Hippocampal formation (tissue), 2 donors: Measurements from ENCODE around the gene DNAH11.
"Not testable (repeated sequence)": the region's sequence is repeated elsewhere in the genome, so short reads cannot be mapped to it uniquely, and the experiment has no call there.

Source experiments
- DNase-seq, 2 donors: peaks; one replicate each; lab custom pipeline; 2025; lab: John Stamatoyannopoulos, UW

DNAH11 gene

GRCh38 chr7:21927693-21928092 lies 384.9 kb downstream of the DNAH11 start:
- DNase-seq = no peak

DNA sequence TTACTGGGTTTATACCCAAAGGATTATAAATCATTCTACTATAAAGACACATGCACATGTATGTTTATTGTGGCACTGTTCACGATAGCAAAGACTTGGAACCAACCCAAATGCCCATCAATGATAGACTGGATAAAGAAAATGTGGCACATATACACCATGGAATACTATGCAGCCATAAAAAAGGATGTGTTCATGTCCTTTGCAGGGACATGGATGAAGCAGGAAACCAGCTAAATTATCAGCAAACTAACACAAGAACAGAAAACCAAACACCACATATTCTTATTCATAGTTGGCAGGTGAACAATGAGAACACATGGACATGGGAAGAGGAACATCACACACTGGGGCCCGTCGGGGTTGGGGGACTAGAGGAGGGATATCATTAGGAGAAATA lies 390.5 kb downstream of the DNAH11 start:
- not testable (repeated sequence) for DNase-seq

- DNase-seq = no peak
These were observed 392.0 kb downstream of the DNAH11 start for GRCh38 chr7:21934808-21935207.

DNA sequence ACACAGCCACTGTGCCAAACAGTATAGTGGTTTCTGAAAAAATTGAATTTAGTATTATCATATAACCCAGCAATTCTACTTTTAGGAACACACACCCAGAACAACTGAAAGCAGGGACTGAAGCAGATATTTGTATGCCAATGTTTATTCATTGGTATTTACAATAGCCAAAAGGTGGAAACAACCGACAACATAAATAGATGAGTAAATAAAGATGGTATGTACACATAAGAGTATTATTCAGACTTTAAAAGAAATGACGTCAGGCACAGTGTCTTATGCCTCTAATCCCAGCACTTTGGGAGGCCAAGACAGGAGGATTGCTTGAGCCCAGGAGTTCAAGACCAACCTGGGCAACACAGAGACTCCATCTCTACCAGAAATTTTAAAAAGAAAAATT lies 395.6 kb downstream of the DNAH11 start:
- DNase-seq = no peak

DNA sequence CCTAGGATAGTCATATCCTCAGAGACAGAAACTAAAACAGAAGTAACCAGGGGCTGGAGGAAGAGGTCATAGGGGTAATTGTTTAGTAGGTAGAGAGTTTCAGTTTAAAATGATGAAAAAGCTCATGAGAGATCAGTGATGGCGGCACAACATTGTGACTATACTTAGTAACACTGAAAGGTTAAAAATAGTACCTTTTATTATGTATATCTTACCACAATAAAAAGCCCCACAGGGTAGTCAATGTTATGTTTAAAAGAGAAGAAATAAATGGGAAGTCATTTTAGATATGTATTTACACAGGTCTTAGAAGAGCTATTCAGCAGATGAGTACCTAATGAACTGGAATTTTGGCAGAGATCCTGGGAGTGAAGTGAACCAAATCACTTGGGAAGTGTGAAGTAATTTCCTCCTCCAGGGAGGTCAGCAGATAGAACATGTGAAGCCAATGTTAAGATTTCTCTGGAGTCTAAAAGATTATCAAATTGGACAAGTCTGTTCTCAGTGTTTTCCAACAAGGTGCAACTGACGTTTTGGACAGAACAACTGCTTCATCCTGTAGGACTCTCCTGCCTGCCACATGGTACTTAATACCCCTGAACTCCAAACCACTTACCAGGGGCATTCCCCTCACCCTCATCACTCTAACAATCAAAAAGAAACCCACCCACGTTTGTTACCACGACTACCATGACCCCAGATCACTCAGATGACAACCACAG lies 396.5 kb downstream of the DNAH11 start:
- DNase-seq = no peak

DNA sequence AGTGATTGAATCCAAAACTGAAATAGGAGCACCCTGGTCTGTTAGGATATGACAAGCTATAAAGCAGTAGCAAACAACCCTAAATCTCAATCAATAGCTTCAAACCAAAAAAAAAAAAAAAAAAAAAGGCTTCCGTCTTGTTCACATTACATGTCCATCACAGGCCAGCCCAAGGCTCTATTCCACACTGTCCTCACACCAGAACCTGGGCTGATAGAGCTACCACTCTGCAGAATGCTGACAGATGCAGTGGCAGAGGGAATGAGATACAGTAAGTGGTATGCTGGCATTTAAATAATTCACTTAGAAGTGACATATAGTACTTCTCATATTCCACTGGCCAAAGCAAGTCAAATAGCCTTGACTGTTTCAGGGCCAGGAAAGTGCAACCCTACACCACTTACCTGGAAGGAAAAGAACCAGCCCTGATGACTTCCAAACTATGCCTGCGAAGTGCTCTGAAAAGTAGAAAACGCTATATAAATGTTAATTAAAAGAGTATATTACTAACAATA lies 397.1 kb downstream of the DNAH11 start:
- no peak for DNase-seq

GRCh38 chr7:21941611-21942141 lies 398.8 kb downstream of the DNAH11 start:
- no peak for DNase-seq

DNA sequence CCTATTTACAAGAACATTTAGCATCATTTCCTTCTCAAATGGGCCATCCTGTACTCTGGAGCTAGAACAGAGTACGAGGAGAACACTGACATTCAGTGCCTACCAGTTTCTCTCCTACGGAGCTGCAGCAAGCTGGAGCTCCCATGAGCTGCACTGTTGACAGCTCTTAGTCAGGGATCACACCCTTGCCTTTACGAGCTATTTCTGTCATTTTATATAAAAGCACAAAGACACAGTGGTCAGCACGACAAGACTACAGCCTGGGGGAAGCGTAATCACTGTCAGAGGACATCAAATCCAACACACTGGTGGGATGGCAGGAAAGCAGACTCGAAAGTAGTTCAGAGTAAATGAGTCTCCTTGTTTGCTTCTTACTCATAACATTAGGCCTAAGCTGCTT lies 400.1 kb downstream of the DNAH11 start:
- DNase-seq = peak in 1 of 2 donors; percentile 44

DNA sequence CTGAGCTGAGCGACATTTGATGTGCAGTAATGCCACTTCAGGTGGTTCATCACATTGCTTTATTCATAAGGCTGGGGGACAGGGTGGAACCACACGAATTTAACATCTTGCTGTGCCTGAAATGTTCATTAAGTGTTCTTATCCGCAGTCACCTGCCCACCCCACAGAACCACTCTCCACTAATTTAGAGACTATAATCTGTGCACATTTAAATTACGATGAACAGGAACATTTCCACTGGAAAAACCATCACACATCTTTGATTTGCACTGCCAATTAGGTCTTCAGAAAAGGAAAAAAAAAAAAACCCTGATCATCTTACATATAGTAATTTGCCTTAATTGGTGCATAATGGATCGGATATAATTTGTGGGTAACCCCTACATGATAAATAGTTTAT lies 400.6 kb downstream of the DNAH11 start:
- DNase-seq = no peak

DNA sequence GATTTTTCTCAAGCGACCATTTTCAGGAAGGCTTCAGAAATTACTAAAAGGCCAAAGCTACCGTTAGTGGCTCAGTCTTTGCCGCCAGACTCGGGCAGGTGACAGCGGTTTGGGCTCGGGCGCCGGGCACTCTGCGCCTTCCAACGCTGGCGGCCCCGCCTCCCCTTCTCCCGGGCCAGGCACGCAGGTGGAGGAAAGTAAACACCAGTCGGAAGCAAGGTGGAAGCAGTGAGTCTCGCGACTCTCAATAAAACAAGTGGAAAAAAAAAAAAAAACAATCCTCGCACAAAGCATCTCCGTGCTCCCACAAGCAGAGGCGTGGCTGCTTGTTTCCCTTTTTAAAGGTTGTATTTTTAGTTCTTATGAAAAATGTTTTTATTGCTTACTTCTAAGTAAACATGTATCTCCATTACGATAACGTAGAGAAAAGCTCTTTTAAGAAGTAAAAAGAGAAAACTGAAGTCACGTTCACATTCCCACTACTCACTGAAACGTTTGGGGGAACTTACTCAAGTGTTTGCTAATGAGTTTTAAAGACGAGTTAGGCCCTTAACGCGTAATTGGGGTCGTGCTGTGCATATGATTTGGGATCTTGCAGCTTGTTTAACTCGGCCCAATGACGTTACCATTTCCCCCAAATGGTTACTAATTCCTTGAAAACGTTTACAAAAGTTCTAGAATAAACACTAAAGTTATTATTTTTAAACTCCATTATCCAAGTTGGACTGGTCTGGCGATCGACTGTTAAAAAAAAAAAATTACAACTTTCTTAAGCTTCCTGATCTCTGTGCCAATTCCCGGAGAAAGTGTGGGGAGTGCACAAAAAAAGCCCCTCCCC lies 402.0 kb downstream of the DNAH11 start:
- DNase-seq = no peak

- DNase-seq = peak; percentile 32 to 81
These were observed 402.8 kb downstream of the DNAH11 start, which contains the start of gene CDCA7L for GRCh38 chr7:21945454-21946221. Gene CDCA7L (minus strand): TSS chr7:21945899. CDS start chr7:21945804, 95 bp downstream.

- no peak for DNase-seq
These were observed 403.4 kb downstream of the DNAH11 start for GRCh38 chr7:21946222-21946709.

GRCh38 chr7:21947056-21947455 lies 404.2 kb downstream of the DNAH11 start:
- DNase-seq = no peak

GRCh38 chr7:21947946-21948345 lies 405.1 kb downstream of the DNAH11 start:
- DNase-seq = no peak

DNA sequence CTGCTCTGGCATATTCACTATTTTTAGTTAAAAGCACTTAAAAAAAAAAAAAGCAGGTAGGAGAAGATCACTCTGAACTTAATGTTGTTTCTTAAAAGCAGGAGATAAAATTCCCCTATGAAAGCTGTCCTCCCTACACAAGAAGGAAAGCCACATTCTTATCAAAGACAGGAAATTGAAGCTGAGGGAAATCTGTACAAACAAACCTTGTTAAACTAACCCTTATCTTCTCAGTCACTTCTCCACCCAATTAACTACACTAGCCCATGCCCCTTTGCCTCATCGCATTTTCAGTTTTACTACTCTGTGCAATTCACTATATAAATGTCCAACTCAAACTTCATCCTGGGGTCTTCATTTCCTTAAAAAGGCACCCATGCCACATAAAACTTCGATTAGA lies 405.5 kb downstream of the DNAH11 start:
- no peak for DNase-seq

DNA sequence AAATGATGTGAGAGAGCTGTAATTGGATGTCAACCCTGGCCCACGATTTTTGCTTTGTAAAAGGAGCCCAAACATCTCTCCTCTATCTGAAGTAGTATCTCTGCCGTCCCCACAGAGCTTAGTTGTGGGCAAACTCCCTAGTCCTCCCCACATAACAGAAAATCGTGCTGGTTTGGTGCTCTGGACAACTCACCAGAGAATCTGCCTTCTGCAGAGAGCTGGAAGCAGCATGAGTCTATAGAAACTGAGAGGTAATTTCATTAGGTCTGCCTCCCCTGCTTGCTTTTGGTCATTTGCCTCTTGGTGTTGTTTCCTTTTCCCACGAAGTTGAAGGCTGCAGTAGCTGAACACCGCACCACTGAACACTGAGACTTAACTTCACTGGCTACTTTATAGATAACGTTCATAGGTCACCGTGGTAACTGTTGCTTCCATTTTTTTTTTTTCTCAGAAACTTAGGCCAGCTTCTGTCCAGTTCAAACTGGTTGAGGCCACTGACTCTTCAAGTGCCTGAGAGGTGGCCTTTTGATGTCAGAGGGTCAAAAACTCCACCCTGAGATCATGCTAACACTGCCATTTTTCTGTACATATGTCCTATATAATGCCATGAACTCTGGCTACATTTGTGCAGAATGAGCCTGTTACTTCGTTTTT lies 406.2 kb downstream of the DNAH11 start:
- DNase-seq = no peak
